ENCODE results near the gene GP9.
"Not testable (repeated sequence)": the region's sequence is repeated elsewhere in the genome, so short reads cannot be mapped to it uniquely, and the experiment has no call there.

The GP9 gene

GRCh38 chr3:129050556-129051295 is 9.9 kb upstream of the GP9 start:
- no peak for DNase-seq (ENCODE audit: low read depth in 2 of 2)

GRCh38 chr3:129051871-129052340 is 8.7 kb upstream of the GP9 start:
- DNase-seq (ENCODE audit: low read depth in 2 of 2), result no peak

- no peak for DNase-seq (ENCODE audit: low read depth in 2 of 2)
Observed at GRCh38 chr3:129052675-129053074, 7.9 kb upstream of the GP9 start.

- DNase-seq (ENCODE audit: low read depth in 2 of 2), result no peak
Observed at GRCh38 chr3:129054605-129055104, 5.9 kb upstream of the GP9 start.

GRCh38 chr3:129056451-129057173 is 4.0 kb upstream of the GP9 start:
- DNase-seq (ENCODE audit: low read depth in 2 of 2), result no peak

GRCh38 chr3:129057249-129057648 is 3.3 kb upstream of the GP9 start:
- no peak for DNase-seq (ENCODE audit: low read depth in 2 of 2)

- no peak for DNase-seq (ENCODE audit: low read depth in 2 of 2)
Observed at GRCh38 chr3:129058441-129059200, 2.0 kb upstream of the GP9 start.

- DNase-seq (ENCODE audit: low read depth in 2 of 2), result no peak
Observed at GRCh38 chr3:129059311-129059958, 1.1 kb upstream of the GP9 start.

GRCh38 chr3:129061023-129061887 is 676 bp downstream of the GP9 start:
- no peak for DNase-seq (ENCODE audit: low read depth in 2 of 2)

GRCh38 chr3:129061888-129062834 is 1.6 kb downstream of the GP9 start:
- DNase-seq (ENCODE audit: low read depth in 2 of 2), result no peak

- DNase-seq (ENCODE audit: low read depth in 2 of 2), result no peak
Observed at GRCh38 chr3:129063091-129063640, 2.6 kb downstream of the GP9 start.

GRCh38 chr3:129063841-129064482 is 3.4 kb downstream of the GP9 start:
- DNase-seq (ENCODE audit: low read depth in 2 of 2), result no peak

- DNase-seq (ENCODE audit: low read depth in 2 of 2), result no peak
Observed at GRCh38 chr3:129065016-129065719, 4.6 kb downstream of the GP9 start.

- no peak for DNase-seq (ENCODE audit: low read depth in 2 of 2)
Observed at GRCh38 chr3:129065720-129066073, 5.1 kb downstream of the GP9 start.

GRCh38 chr3:129067719-129068118 is 7.1 kb downstream of the GP9 start:
- DNase-seq (ENCODE audit: low read depth in 2 of 2), result not testable (repeated sequence)

- DNase-seq (ENCODE audit: low read depth in 2 of 2), result no peak
Observed at GRCh38 chr3:129068291-129068886, 7.8 kb downstream of the GP9 start.

- DNase-seq (ENCODE audit: low read depth in 2 of 2), result not testable (repeated sequence)
Observed at GRCh38 chr3:129069313-129070085, 8.9 kb downstream of the GP9 start.
